HUES6 (cell line): ENCODE measurements around the gene CHCHD6.
"Not testable (repeated sequence)": the region's sequence is repeated elsewhere in the genome, so short reads cannot be mapped to it uniquely, and the experiment has no call there.

Experiments used
- H3K27ac ChIP-seq: 2 replicates; pipeline ENCODE4 v1.7.0; 2013; ENCODE audit warnings: low read depth, mild to moderate bottlenecking, low read length, inconsistent platforms
- H3K27me3 ChIP-seq: 2 replicates; pipeline ENCODE4 v1.6.1; 2013; ENCODE audit warnings: low read length; ENCODE audit not compliant: control insufficient read depth, insufficient read depth
- H3K36me3 ChIP-seq: 2 replicates; pipeline ENCODE4 v1.6.1; 2013; ENCODE audit warnings: low read length; ENCODE audit not compliant: control insufficient read depth, insufficient read depth
- H3K4me1 ChIP-seq: 2 replicates; pipeline ENCODE4 v1.6.1; 2013; ENCODE audit warnings: low read length; ENCODE audit not compliant: control insufficient read depth, insufficient read depth
- H3K4me3 ChIP-seq: 2 replicates; pipeline ENCODE4 v1.5.1; 2013; ENCODE audit warnings: low read depth, low read length
- H3K9ac ChIP-seq: one replicate; pipeline ENCODE4 v1.6.1; 2013; ENCODE audit warnings: mild to moderate bottlenecking, low read length
- H3K9me3 ChIP-seq: 2 replicates; pipeline ENCODE4 v1.6.1; 2013; ENCODE audit warnings: low read depth, low read length; ENCODE audit not compliant: control insufficient read depth, insufficient read depth

CHCHD6 gene

DNA sequence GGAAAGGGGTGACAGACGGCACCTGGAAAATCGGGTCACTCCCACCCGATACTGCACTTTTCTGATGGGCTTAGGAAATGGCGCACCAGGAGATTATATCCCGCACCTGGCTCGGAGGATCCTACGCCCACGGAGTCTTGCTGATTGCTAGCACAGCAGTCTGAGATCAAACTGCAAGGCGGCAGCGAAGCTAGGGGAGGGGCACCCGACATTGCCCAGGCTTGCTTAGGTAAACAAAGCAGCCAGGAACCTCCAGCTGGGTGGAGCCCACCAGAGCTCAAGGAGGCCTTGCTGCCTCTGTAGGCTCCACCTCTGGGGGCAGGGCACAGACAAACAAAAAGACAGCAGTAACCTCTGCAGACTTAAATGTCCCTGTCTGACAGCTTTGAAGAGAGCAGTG, 97.3 kb downstream of the CHCHD6 start:
- H3K27me3 ChIP-seq, H3K27ac ChIP-seq, H3K9ac ChIP-seq, H3K36me3 ChIP-seq, H3K4me1 ChIP-seq, H3K4me3 ChIP-seq: not testable (repeated sequence)
- H3K9me3 ChIP-seq: peaks cover 29% of the 10 kb centered on the region

- Histone ChIP-seq H3K4me1 (no peaks in the 10 kb centered on the region), H3K4me3 (no peak overlapping the region), H3K9me3 (no peaks in the 10 kb centered on the region), H3K27me3 (no peaks in the 10 kb centered on the region), H3K27ac (no peak overlapping the region), H3K9ac (no peak overlapping the region), H3K36me3 (no peaks in the 10 kb centered on the region)
These were observed 103.8 kb downstream of the CHCHD6 start for GRCh38 chr3:126807795-126808194.

GRCh38 chr3:126811530-126811929, 107.5 kb downstream of the CHCHD6 start:
- Histone ChIP-seq H3K36me3 (no peaks in the 10 kb centered on the region), H3K27ac (no peak overlapping the region), H3K9me3 (no peaks in the 10 kb centered on the region), H3K4me1 (peaks cover 10% of the 10 kb centered on the region), H3K27me3 (no peaks in the 10 kb centered on the region), H3K4me3 (no peak overlapping the region), H3K9ac (no peak overlapping the region)

- H3K27me3 ChIP-seq: no peaks in the 10 kb centered on the region
- no peak overlapping the region for H3K27ac ChIP-seq
- no peak overlapping the region for H3K4me3 ChIP-seq
- no peaks in the 10 kb centered on the region for H3K9me3 ChIP-seq
- no peak overlapping the region for H3K9ac ChIP-seq
- peaks cover 29% of the 10 kb centered on the region for H3K4me1 ChIP-seq
- H3K36me3 ChIP-seq: no peaks in the 10 kb centered on the region
These were observed 112.3 kb downstream of the CHCHD6 start for GRCh38 chr3:126816298-126816697.

GRCh38 chr3:126816986-126817777, 113.1 kb downstream of the CHCHD6 start:
- Histone ChIP-seq H3K36me3 (no peaks in the 10 kb centered on the region), H3K4me3 (no peak overlapping the region), H3K4me1 (peaks cover 29% of the 10 kb centered on the region), H3K27me3 (no peaks in the 10 kb centered on the region), H3K27ac (no peak overlapping the region), H3K9me3 (peaks cover 3% of the 10 kb centered on the region; the same call in 1 of the 2 replicates), H3K9ac (no peak overlapping the region)

DNA sequence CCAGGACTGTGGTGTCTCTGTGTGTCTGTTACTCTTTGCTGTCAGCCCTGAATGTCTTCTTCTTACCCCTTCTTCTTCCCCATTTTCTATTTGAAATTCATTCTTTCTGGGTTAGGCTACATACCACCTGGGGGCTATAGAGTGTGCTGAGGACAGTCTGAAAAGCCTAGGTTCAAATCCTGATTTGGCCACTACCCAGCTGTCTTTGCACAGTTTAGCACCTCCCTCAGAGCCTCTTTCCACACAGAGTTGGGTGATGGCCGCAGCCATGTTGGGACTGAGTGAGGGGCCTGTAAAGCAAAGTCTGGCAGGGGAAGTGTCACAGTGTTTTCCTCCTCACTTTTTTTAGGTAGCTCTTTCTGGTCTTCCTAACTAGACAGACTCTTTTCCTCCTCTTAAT, 113.7 kb downstream of the CHCHD6 start:
- H3K27ac ChIP-seq: no peak overlapping the region
- no peak overlapping the region for H3K9ac ChIP-seq
- H3K4me3 ChIP-seq: no peak overlapping the region
- H3K4me1 ChIP-seq: peaks cover 29% of the 10 kb centered on the region
- no peaks in the 10 kb centered on the region for H3K36me3 ChIP-seq
- peaks cover 3% of the 10 kb centered on the region; the same call in 1 of the 2 replicates for H3K9me3 ChIP-seq
- H3K27me3 ChIP-seq: no peaks in the 10 kb centered on the region

DNA sequence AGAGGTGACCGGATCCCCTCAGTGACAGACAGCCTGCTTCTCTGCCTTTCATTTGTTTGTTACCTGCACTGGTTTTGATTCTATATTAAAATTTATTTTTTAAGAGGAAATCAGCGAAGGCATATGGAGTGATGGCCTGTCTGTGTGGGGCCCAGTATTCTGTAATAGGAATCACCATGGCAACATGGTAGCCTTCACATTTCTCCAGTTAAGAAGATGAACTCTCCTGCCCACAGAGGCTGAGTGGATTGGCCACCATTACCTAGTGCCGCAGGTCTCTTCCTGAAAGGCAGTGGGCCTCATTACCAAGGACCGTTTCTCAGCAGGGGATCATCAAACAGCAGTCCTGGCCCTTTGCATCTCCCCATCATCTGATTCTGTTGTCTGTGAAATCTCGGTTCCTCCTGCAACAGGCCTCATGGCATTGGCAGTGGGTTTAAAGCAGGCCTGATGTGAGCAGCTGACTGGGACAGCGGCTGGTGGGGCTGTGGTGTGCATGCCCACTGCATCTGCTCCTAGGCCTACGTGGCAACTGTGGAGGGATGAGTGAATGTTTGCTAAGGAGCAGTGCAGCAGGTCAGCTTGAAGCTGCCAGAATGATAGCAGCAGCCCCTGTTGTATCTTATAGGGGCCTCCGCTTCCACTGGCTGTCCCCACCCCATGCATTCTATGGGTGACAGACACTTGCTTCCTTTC, 114.5 kb downstream of the CHCHD6 start:
- H3K36me3 ChIP-seq: no peaks in the 10 kb centered on the region
- H3K4me3 ChIP-seq: no peak overlapping the region
- peaks cover 3% of the 10 kb centered on the region; the same call in 1 of the 2 replicates for H3K9me3 ChIP-seq
- H3K27me3 ChIP-seq: no peaks in the 10 kb centered on the region
- H3K27ac ChIP-seq: no peak overlapping the region
- peaks cover 29% of the 10 kb centered on the region for H3K4me1 ChIP-seq
- H3K9ac ChIP-seq: no peak overlapping the region

GRCh38 chr3:126826693-126827092, 122.7 kb downstream of the CHCHD6 start:
- no peaks in the 10 kb centered on the region for H3K4me1 ChIP-seq
- no peaks in the 10 kb centered on the region for H3K9me3 ChIP-seq
- no peaks in the 10 kb centered on the region for H3K36me3 ChIP-seq
- no peak overlapping the region for H3K27ac ChIP-seq
- H3K9ac ChIP-seq: no peak overlapping the region
- no peak overlapping the region for H3K4me3 ChIP-seq
- no peaks in the 10 kb centered on the region for H3K27me3 ChIP-seq

DNA sequence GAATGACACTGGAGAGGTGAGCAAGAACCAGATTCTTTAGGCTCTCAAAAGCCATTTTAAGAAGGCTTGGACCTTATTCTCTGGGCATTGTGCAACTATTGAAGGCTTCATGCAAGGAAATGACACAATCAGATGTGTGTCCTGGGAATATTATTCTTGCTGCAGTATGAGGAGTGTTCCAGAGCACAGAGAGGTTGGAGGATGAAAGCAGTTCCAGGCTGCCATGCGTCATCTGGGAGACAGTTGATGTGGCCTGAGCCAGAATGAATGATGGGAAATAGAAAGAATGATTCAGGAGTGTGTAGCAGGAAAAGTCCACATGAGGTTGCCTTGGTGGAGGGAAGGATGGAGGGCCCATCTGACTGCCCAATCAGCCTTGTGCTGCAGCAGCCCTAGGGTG, 123.1 kb downstream of the CHCHD6 start:
- H3K36me3 ChIP-seq: no peaks in the 10 kb centered on the region
- H3K27ac ChIP-seq: no peak overlapping the region

GRCh38 chr3:126828306-126828705, 124.3 kb downstream of the CHCHD6 start:
- Histone ChIP-seq H3K36me3 (no peaks in the 10 kb centered on the region), H3K27me3 (no peaks in the 10 kb centered on the region), H3K9ac (no peak overlapping the region), H3K27ac (no peak overlapping the region), H3K4me3 (no peak overlapping the region), H3K4me1 (no peaks in the 10 kb centered on the region), H3K9me3 (no peaks in the 10 kb centered on the region)

More for the DNA sequence above, 123.1 kb downstream of the CHCHD6 start:
- H3K9ac ChIP-seq: no peak overlapping the region
- H3K9me3 ChIP-seq: no peaks in the 10 kb centered on the region
- no peak overlapping the region for H3K4me3 ChIP-seq
- no peaks in the 10 kb centered on the region for H3K4me1 ChIP-seq
- H3K27me3 ChIP-seq: no peaks in the 10 kb centered on the region

- Histone ChIP-seq H3K36me3 (no peaks in the 10 kb centered on the region), H3K27ac (no peak overlapping the region), H3K4me3 (no peak overlapping the region), H3K9me3 (no peaks in the 10 kb centered on the region), H3K27me3 (no peaks in the 10 kb centered on the region), H3K4me1 (peaks cover 4% of the 10 kb centered on the region; the same call in 1 of the 2 replicates), H3K9ac (no peak overlapping the region)
These were observed 128.9 kb downstream of the CHCHD6 start for GRCh38 chr3:126832933-126833332.
